ENCODE data around the gene DGKI. TPM values are rescaled to one million over a fixed set of nuclear protein-coding genes. Genes with fewer than 3 reads are reported as not detected.

The DGKI gene
- total RNA-seq, 1 experiment from 2014 or later, result 0.55 TPM

GRCh38 chr7:137835486-137836112 lies 11.2 kb downstream of the DGKI start:
- Histone ChIP-seq H3K9me3 (ENCODE audit: control insufficient read depth, low read depth, low read length) (peaks cover 15% of the 10 kb centered on the region), H2BK15ac (ENCODE audit: low read depth, low read length) (no peak overlapping the region), H3K23ac (ENCODE audit: insufficient read length, low read depth, low read length) (no peak overlapping the region), H2BK5ac (ENCODE audit: insufficient read length, low read length) (no peak overlapping the region), H4K8ac (replicated peaks; ENCODE audit: insufficient read length, low read depth, low read length) (no peak overlapping the region), H3K4ac (ENCODE audit: low read depth, low read length) (no peak overlapping the region), H3K23me2 (ENCODE audit: insufficient read length, low read depth, low read length, poor library complexity, severe bottlenecking) (no peaks in the 10 kb centered on the region), H2BK12ac (ENCODE audit: insufficient read length, low read depth, low read length) (no peak overlapping the region), H2AFZ (ENCODE audit: low read length) (no peak overlapping the region), H2BK120ac (ENCODE audit: low read depth, low read length, poor library complexity, severe bottlenecking) (no peak overlapping the region), H3K79me2 (ENCODE audit: insufficient read depth, low read length) (no peaks in the 10 kb centered on the region), H3K56ac (ENCODE audit: insufficient read length, low read depth, low read length) (no peak overlapping the region), H2BK20ac (ENCODE audit: low read depth, low read length, poor library complexity, severe bottlenecking) (no peak overlapping the region), H4K20me1 (ENCODE audit: control insufficient read depth, insufficient read depth, insufficient read length) (no peaks in the 10 kb centered on the region), H3K4me2 (ENCODE audit: insufficient read depth, insufficient read length, low read length) (no peak overlapping the region), H3K27me3 (ENCODE audit: insufficient read depth, low read length) (no peaks in the 10 kb centered on the region), H3K9ac (ENCODE audit: extremely low read depth, insufficient read length, low read length) (no peak overlapping the region), H3K14ac (ENCODE audit: insufficient read depth, low read length) (no peak overlapping the region), H4K91ac (ENCODE audit: insufficient read length, low read depth, low read length) (no peak overlapping the region), H3K79me1 (ENCODE audit: insufficient read depth, low read depth, low read length, poor library complexity, severe bottlenecking) (no peaks in the 10 kb centered on the region), H3K4me1 (ENCODE audit: insufficient read depth, low read length) (peaks cover 5% of the 10 kb centered on the region; the same call in 1 of the 2 replicates), H2AK5ac (ENCODE audit: insufficient read length, low read length) (no peak overlapping the region), H3K27ac (ENCODE audit: insufficient read length, low read depth, low read length) (no peak overlapping the region), H4K5ac (ENCODE audit: insufficient read length, low read depth, low read length) (no peak overlapping the region), H3T11ph (ENCODE audit: low read length) (no peak overlapping the region), H3K18ac (ENCODE audit: insufficient read length, low read depth, low read length) (no peak overlapping the region)
- peaks cover 29 to 33% of the 10 kb centered on the region in 2 experiments for H3K9me3 Mint-ChIP-seq
- WGBS (ENCODE audit: extremely low coverage, insufficient read length, low lambda C conversion rate), result no CpG with 5 or more reads among the region's 3 CpGs
- no peak overlapping the region for H3K27ac Mint-ChIP-seq
- no peak for DNase-seq
- H3K36me3 Mint-ChIP-seq (ENCODE audit: insufficient read depth in 1 of 3, low read depth in 3 of 3), result peaks cover 13 to 28% (median 28%) of the 10 kb centered on the region in 3 experiments
- peaks cover 23 to 24% of the 10 kb centered on the region in 2 experiments for H3K4me1 Mint-ChIP-seq
- H3K27me3 Mint-ChIP-seq (ENCODE audit: low read depth), result peaks cover 3% of the 10 kb centered on the region; the same call in 1 of the 2 replicates
- H3K4me3 Mint-ChIP-seq, result no peak overlapping the region
- TF ChIP-seq CTCF (conservative IDR thresholded peaks at IDR 0.05), result no peak
